Adipose tissue (tissue), 3 donors: ENCODE results near the gene PCDHA11. TPM values are rescaled to one million over a fixed set of nuclear protein-coding genes. Genes with fewer than 3 reads are reported as not detected.

ENCODE experiments used
- H3K27ac ChIP-seq: one replicate; pipeline ENCODE4 v1.5.1; 2013; ENCODE audit warnings: low read depth, low read length
- WGBS, 3 donors: extraction: QIAGEN DNeasy Blood & Tissue Kit; methylation state at CpG; one replicate each; pipeline ENCODE4 v1.1.7; 2013; 5-methylcytosine and 5-hydroxymethylcytosine counted together
- polyA plus RNA-seq, 3 donors: library from polyadenylated mRNA; stranded (reverse); fragments of 200-250 nt; gene quantifications; one replicate each; pipeline ENCODE4 v1.2.3, GENCODE V29; 2013
- donor health status: healthy with polysubstance abuse.
- donor health status: Bipolar disorder and iron deficiency.
- donor health status: healthy.

Gene PCDHA11
- polyA plus RNA-seq, 3 donors: 0.03 to 0.15 TPM; not detected in 1

DNA sequence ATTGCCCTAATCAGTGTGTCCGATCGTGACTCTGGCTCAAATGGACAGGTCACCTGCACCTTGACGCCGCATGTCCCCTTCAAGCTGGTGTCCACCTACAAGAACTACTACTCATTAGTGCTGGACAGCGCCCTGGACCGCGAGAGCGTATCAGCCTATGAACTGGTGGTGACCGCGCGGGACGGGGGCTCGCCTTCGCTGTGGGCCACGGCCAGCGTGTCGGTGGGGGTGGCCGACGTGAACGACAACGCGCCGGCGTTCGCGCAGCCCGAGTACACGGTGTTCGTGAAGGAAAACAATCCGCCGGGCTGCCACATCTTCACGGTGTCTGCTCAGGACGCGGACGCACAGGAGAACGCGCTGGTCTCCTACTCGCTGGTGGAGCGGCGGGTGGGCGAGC is 14.6 kb downstream of the PCDHA11 start:
- no peak overlapping the region for H3K27ac ChIP-seq
- 37 to 42% (median 38%) methylated on average over 41 of the region's 41 CpGs for WGBS, 3 donors

DNA sequence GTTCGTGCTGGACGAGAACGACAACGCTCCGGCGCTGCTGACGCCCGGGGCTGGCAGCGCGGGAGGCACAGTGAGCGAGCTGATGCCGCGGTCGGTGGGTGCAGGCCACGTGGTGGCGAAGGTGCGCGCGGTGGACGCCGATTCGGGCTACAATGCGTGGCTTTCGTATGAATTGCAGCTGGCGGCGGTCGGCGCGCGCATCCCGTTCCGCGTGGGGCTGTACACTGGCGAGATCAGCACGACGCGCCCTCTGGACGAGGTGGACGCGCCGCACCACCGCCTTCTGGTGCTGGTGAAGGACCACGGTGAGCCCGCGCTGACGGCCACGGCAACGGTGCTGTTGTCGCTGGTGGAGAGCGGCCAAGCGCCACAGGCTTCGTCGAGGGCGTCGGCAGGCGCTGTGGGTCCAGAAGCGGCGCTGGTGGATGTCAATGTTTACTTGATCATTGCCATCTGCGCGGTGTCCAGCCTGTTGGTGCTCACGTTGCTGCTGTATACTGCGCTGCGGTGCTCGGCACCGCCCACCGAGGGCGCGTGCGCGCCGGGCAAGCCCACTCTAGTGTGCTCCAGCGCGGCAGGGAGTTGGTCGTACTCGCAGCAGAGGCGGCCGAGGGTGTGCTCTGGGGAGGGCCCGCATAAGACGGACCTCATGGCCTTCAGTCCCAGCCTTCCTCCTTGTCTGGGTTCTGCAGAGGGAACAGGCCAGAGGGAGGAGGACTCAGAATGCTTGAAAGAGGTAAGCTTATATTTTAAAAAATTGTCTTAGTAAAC is 15.4 kb downstream of the PCDHA11 start:
- WGBS, 3 donors: 30 to 41% (median 33%) methylated on average over 67 to 79 of the region's 79 CpGs
- no peak overlapping the region for H3K27ac ChIP-seq

DNA sequence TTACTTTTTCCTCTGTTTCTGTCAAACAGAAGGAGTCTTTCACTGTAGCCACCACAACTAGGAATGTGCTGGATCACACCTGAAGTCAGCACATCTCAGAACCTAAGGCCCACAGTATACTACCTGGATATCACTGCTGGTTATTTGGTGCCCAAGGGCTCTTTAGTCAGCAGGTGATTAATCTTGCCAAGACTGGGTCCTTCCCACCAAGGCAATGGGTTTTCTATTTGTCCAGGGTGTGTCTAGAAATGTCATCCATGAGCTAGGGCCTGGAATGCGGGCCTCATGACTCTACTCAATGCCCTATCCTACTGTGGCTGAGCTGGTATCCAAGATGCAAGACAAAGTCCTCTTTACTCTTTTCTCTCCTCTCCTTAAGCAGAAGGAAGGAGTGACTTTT is 47.6 kb downstream of the PCDHA11 start:
- no peak overlapping the region for H3K27ac ChIP-seq
- 70 to 85% (median 80%) methylated on average over 1 of the region's 1 CpG for WGBS, 3 donors

Other genes with a start within 250 kb of the PCDHA11 start
- gene CD14, start 235.8 kb upstream of the PCDHA11 start, polyA plus RNA-seq: 100 to 1,000 TPM in 1 of 3 donors, 10 to 100 TPM in 2; 14.1 to 162 (median 73.4) TPM
- 10 to 100 TPM; 12.6 to 18.7 (median 17.5) TPM for gene TMCO6, start 229.5 kb upstream of the PCDHA11 start, polyA plus RNA-seq
- gene NDUFA2, start 221.3 kb upstream of the PCDHA11 start, polyA plus RNA-seq: 100 to 1,000 TPM in 2 of 3 donors, 10 to 100 TPM in 1; 89.9 to 200 (median 187) TPM
- 10 to 100 TPM; 39.8 to 70.2 (median 65.8) TPM for gene IK, start 221.1 kb upstream of the PCDHA11 start, polyA plus RNA-seq
- gene WDR55, start 204.1 kb upstream of the PCDHA11 start, polyA plus RNA-seq: 10 to 100 TPM; 12.1 to 16.9 (median 15.7) TPM
- 1 to 10 TPM in 1 of 3 donors, under 1 TPM in 2; 0.68 to 1.4 (median 0.79) TPM for gene DND1, start 195.4 kb upstream of the PCDHA11 start, polyA plus RNA-seq
- 10 to 100 TPM; 34.8 to 46.7 (median 44.6) TPM for gene HARS1, start 177.6 kb upstream of the PCDHA11 start, polyA plus RNA-seq
- 10 to 100 TPM; 12.0 to 14.5 (median 12.1) TPM for gene HARS2, start 177.5 kb upstream of the PCDHA11 start, polyA plus RNA-seq
- gene ZMAT2, start 168.5 kb upstream of the PCDHA11 start, polyA plus RNA-seq: 10 to 100 TPM; 26.8 to 91.7 (median 67.9) TPM
- under 1 TPM in 2 of 3 donors, not detected in 1; 0.03 to 0.11 TPM for gene PCDHA1, start 82.8 kb upstream of the PCDHA11 start, polyA plus RNA-seq
- gene PCDHA2, start 74.1 kb upstream of the PCDHA11 start, polyA plus RNA-seq: under 1 TPM in 2 of 3 donors, not detected in 1; 0.03 to 0.09 TPM
- gene PCDHA3, start 67.9 kb upstream of the PCDHA11 start, polyA plus RNA-seq: under 1 TPM; 0.11 to 0.52 (median 0.12) TPM
- 1 to 10 TPM in 1 of 3 donors, under 1 TPM in 2; under 0.01 to 1.7 (median 0.04) TPM for gene PCDHA4, start 61.9 kb upstream of the PCDHA11 start, polyA plus RNA-seq
- gene PCDHA5, start 47.3 kb upstream of the PCDHA11 start, polyA plus RNA-seq: under 1 TPM; 0.06 to 0.13 (median 0.11) TPM
- under 1 TPM in 2 of 3 donors, not detected in 1; 0.10 to 0.49 TPM for gene PCDHA6, start 41.0 kb upstream of the PCDHA11 start, polyA plus RNA-seq
- under 1 TPM; 0.10 to 0.22 (median 0.14) TPM for gene PCDHA7, start 34.7 kb upstream of the PCDHA11 start, polyA plus RNA-seq
- gene PCDHA8, start 27.8 kb upstream of the PCDHA11 start, polyA plus RNA-seq: under 1 TPM in 2 of 3 donors, not detected in 1; 0.01 to 0.07 TPM
- under 1 TPM in 1 of 3 donors, not detected in 2; 0.02 TPM for gene PCDHA9, start 20.6 kb upstream of the PCDHA11 start, polyA plus RNA-seq
- gene PCDHA10, start 13.1 kb upstream of the PCDHA11 start, polyA plus RNA-seq: under 1 TPM in 2 of 3 donors, not detected in 1; 0.11 to 0.17 TPM
- gene PCDHA12, start 6.4 kb downstream of the PCDHA11 start, polyA plus RNA-seq: under 1 TPM in 2 of 3 donors, not detected in 1; 0.03 to 0.21 TPM
- under 1 TPM; 0.11 to 0.25 (median 0.16) TPM for gene PCDHA13, start 13.2 kb downstream of the PCDHA11 start, polyA plus RNA-seq
- gene PCDHAC1, start 57.3 kb downstream of the PCDHA11 start, polyA plus RNA-seq: under 1 TPM in 2 of 3 donors, not detected in 1; 0.03 to 0.28 TPM
- gene PCDHAC2, start 97.5 kb downstream of the PCDHA11 start, polyA plus RNA-seq: under 1 TPM; 0.11 to 0.28 (median 0.25) TPM
- gene PCDHB1, start 182.4 kb downstream of the PCDHA11 start, polyA plus RNA-seq: under 1 TPM in 1 of 3 donors, not detected in 2; 0.05 TPM
- 1 to 10 TPM in 1 of 3 donors, under 1 TPM in 2; 0.74 to 3.2 (median 0.79) TPM for gene PCDHB2, start 225.7 kb downstream of the PCDHA11 start, polyA plus RNA-seq
- 1 to 10 TPM in 1 of 3 donors, under 1 TPM in 2; 0.48 to 1.4 (median 0.90) TPM for gene PCDHB3, start 231.5 kb downstream of the PCDHA11 start, polyA plus RNA-seq